Keratinocyte (primary cell): ENCODE measurements around the gene LGALS12. TPM values are rescaled to one million over a fixed set of nuclear protein-coding genes. Genes with fewer than 3 reads are reported as not detected.

Experiments used
- DNase-seq: peaks from one replicate; pipeline ENCODE4 v3.0.0-alpha.2; 2011; ENCODE audit warnings: low read depth, missing footprints, low spot score
- FAIRE-seq: peaks from 2 replicates; lab custom pipeline; 2011; peaks lifted over from hg19 to GRCh38; lab: Jason Lieb, UNC
- H2AFZ ChIP-seq: 2 replicates; pipeline ENCODE4 v1.6.0; 2012; ENCODE audit warnings: low read length, control low read depth, inconsistent platforms; ENCODE audit not compliant: control insufficient read depth
- H3K27ac ChIP-seq: 2 replicates; pipeline ENCODE4 v1.5.1; 2011; ENCODE audit warnings: low read length; ENCODE audit not compliant: control insufficient read depth, insufficient read depth
- H3K27me3 ChIP-seq: 3 replicates; pipeline ENCODE4 v1.6.0; 2011; ENCODE audit warnings: low read length; ENCODE audit not compliant: control insufficient read depth, insufficient read depth; ENCODE audit errors: extremely low read depth
- H3K36me3 ChIP-seq, 2 experiments: 2 replicates in 1 of 2; 3 replicates in 1 of 2; pipeline ENCODE4 v1.5.1; 2011; ENCODE audit warnings: low read length in 2 of 2, mild to moderate bottlenecking in 1 of 2; ENCODE audit not compliant: control insufficient read depth in 2 of 2, insufficient read depth in 2 of 2; ENCODE audit errors: extremely low read depth in 1 of 2
- H3K4me1 ChIP-seq: 3 replicates; pipeline ENCODE4 v1.5.1; 2011; ENCODE audit warnings: low read length; ENCODE audit not compliant: control insufficient read depth, insufficient read depth; ENCODE audit errors: extremely low read depth
- H3K4me2 ChIP-seq: 3 replicates; pipeline ENCODE4 v1.6.0; 2011; ENCODE audit warnings: low read depth, low read length; ENCODE audit not compliant: control insufficient read depth, insufficient read depth; ENCODE audit errors: extremely low read depth
- H3K4me3 ChIP-seq, 3 experiments: fragments of 200-600 bp in 1 of 3; sonication (generic) in 1 of 3; 2 replicates in 2 of 3; 3 replicates in 1 of 3; pipeline ENCODE4 v1.5.1; 2011 to 2016; ENCODE audit warnings: low read length in 3 of 3, mild to moderate bottlenecking in 3 of 3, control low read depth in 2 of 3, inconsistent platforms in 1 of 3, low read depth in 1 of 3, mixed read lengths in 1 of 3, mixed run types in 1 of 3, moderate library complexity in 1 of 3; ENCODE audit not compliant: control insufficient read depth in 2 of 3, insufficient read depth in 2 of 3; ENCODE audit errors: extremely low read depth in 1 of 3
- H3K79me2 ChIP-seq: 2 replicates; pipeline ENCODE4 v1.6.0; 2012; ENCODE audit warnings: low read length; ENCODE audit not compliant: control insufficient read depth, insufficient read depth
- H3K9ac ChIP-seq: 3 replicates; pipeline ENCODE4 v1.6.0; 2011; ENCODE audit warnings: low read length; ENCODE audit not compliant: control insufficient read depth, insufficient read depth; ENCODE audit errors: extremely low read depth
- H3K9me1 ChIP-seq: 3 replicates; pipeline ENCODE4 v1.6.0; 2011; ENCODE audit warnings: low read length; ENCODE audit not compliant: control insufficient read depth, insufficient read depth; ENCODE audit errors: extremely low read depth
- H3K9me3 ChIP-seq: 2 replicates; pipeline ENCODE4 v1.5.1; 2012; ENCODE audit warnings: low read depth, low read length; ENCODE audit not compliant: control insufficient read depth
- H4K20me1 ChIP-seq: 3 replicates; pipeline ENCODE4 v1.6.0; 2011; ENCODE audit warnings: low read length; ENCODE audit not compliant: control insufficient read depth, insufficient read depth; ENCODE audit errors: extremely low read depth
- CTCF ChIP-seq, 3 experiments: IDR thresholded peaks in 1 of 3; conservative IDR thresholded peaks in 1 of 3; optimal IDR thresholded peaks in 1 of 3; 2 replicates in 2 of 3; 3 replicates in 1 of 3; pipeline versions ENCODE3 to v1.5.1; 2011; ENCODE audit warnings: low read length in 3 of 3, mild to moderate bottlenecking in 3 of 3, moderate library complexity in 2 of 3, control low read depth in 1 of 3, inconsistent platforms in 1 of 3; ENCODE audit not compliant: insufficient read depth in 2 of 3; ENCODE audit errors: extremely low read depth in 1 of 3
- EZH2 ChIP-seq: IDR thresholded peaks from one replicate; pipeline ENCODE4 v1.6.1; 2012; ENCODE audit warnings: inconsistent platforms, mild to moderate bottlenecking, low read length, moderate library complexity
- dilution Hi-C: fragments of 300-500 bp; cut with MboI; formaldehyde crosslinking; loops from one replicate; pipeline ENCODE4 v1.7.0; 2020; ENCODE audit warnings: low sequenced_read_pairs; ENCODE audit not compliant: extremely low pct_ligation_motif_present
- polyA plus RNA-seq, 5 experiments: library from polyadenylated mRNA; depleted of rRNA in 3 of 5; stranded (reverse) in 3 of 5; stranded (forward) in 1 of 5; unstranded in 1 of 5; fragments of >200 nt; gene quantifications; 1 replicate in 1 of 5; 2 replicates in 3 of 5; 3 replicates in 1 of 5; pipeline versions ENCODE4 v1.2.1 to v1.2.3, GENCODE V29; 2011 to 2012; ENCODE audit warnings: missing spikeins in 2 of 5, low read depth in 1 of 5, low replicate concordance in 1 of 5

LGALS12 gene
- polyA plus RNA-seq, 1 donor (not counting 4 experiments of a cell fraction or from before 2014, with no cell fraction given) = not detected

GRCh38 chr11:63551091-63551888 lies 45.4 kb downstream of the LGALS12 start:
- Histone ChIP-seq H3K27me3 (no peaks in the 10 kb centered on the region), H3K4me3 (no peak overlapping the region), H3K9ac (no peak overlapping the region), H4K20me1 (no peaks in the 10 kb centered on the region), H3K4me2 (no peak overlapping the region), H3K36me3 (no peaks in the 10 kb centered on the region), H3K27ac (no peak overlapping the region), H3K9me1 (no peaks in the 10 kb centered on the region), H2AFZ (no peak overlapping the region), H3K79me2 (no peaks in the 10 kb centered on the region), H3K9me3 (no peaks in the 10 kb centered on the region), H3K4me1 (peaks cover 2% of the 10 kb centered on the region)
- dilution Hi-C loops = no loop called here
- FAIRE-seq (no peak), DNase-seq (no peak)
- TF ChIP-seq CTCF (optimal IDR thresholded peaks at IDR 0.05 in 1 of 3, IDR thresholded peaks at IDR 0.05 in 1 of 3, conservative IDR thresholded peaks at IDR 0.05 in 1 of 3; ENCODE audit: extremely low read depth in 1 of 3, insufficient read depth in 2 of 3, low read length in 3 of 3) (no peak), EZH2 (no peak)

GRCh38 chr11:63551889-63552266 lies 46.0 kb downstream of the LGALS12 start:
- H3K4me3 ChIP-seq = no peak overlapping the region
- no peaks in the 10 kb centered on the region for H3K27me3 ChIP-seq
- FAIRE-seq (no peak), DNase-seq (no peak)
- H3K27ac ChIP-seq = no peak overlapping the region
- H3K9me1 ChIP-seq = no peaks in the 10 kb centered on the region
- dilution Hi-C loops = no loop called here
- H3K4me2 ChIP-seq = no peak overlapping the region
- no peaks in the 10 kb centered on the region for H3K9me3 ChIP-seq
- H3K9ac ChIP-seq = no peak overlapping the region
- H3K79me2 ChIP-seq = no peaks in the 10 kb centered on the region
- H2AFZ ChIP-seq = no peak overlapping the region
- peaks cover 2% of the 10 kb centered on the region for H3K4me1 ChIP-seq
- H4K20me1 ChIP-seq = no peaks in the 10 kb centered on the region
- TF ChIP-seq EZH2 (no peak), CTCF (optimal IDR thresholded peaks at IDR 0.05 in 1 of 3, IDR thresholded peaks at IDR 0.05 in 1 of 3, conservative IDR thresholded peaks at IDR 0.05 in 1 of 3; ENCODE audit: extremely low read depth in 1 of 3, insufficient read depth in 2 of 3, low read length in 3 of 3) (no peak)
- H3K36me3 ChIP-seq = no peaks in the 10 kb centered on the region
